SU-DHL-6 (cell line): ENCODE measurements around the gene UVSSA.

Experiments
- EZH2phosphoT487 ChIP-seq: fragments of 200-600 bp; sonication (generic), shearing (Covaris generic); conservative IDR thresholded peaks from 2 replicates; pipeline ENCODE4 v1.6.1; 2018; ENCODE audit warnings: mild to moderate bottlenecking, antibody characterized with exemption, low read length, moderate library complexity, mixed read lengths
- TF ChIP-seq, protein P1 (sequence below): fragments of 200-600 bp; sonication (generic); IDR thresholded peaks from one replicate; pipeline ENCODE4 v1.5.1; 2017; ENCODE audit warnings: antibody characterized with exemption, mild to moderate bottlenecking, low read length, moderate library complexity; ENCODE audit not compliant: insufficient read depth, poor library complexity, severe bottlenecking

DNA sequence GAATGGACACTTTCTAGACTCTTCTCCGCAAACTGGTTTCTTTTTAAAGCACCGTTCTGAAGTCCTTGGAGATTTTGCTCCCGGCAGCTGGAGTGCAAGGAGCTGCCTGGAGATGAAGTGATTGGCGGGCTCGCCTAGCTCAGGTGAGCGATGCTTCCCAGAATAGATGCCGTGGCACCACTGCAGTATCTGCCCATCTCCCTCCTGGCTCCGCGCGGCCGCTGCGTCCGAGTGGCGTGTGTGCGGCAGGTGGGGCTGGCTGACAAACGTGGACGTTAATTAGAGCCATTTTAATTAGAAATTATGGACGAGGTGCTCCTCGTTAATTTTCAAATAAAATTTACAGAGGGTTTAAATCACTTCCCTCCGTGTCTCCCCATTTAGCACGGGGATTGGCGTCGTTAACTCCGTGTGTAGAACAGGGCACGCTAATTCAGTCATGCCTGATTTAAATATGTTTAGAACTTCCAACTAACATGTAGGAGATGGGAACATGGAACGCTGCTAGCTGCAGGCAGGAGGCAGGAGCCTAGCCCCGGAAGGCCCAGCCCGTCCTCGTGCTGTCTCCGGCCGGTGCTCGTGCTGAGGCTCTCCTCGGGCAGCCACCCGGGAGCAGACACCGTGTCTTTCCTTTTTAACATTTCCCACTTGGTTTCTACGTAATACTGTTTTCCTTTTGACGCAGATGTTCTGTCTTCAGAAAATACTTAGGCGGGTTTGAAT, 11.6 kb downstream of the UVSSA start:
- TF ChIP-seq, protein P1, sequence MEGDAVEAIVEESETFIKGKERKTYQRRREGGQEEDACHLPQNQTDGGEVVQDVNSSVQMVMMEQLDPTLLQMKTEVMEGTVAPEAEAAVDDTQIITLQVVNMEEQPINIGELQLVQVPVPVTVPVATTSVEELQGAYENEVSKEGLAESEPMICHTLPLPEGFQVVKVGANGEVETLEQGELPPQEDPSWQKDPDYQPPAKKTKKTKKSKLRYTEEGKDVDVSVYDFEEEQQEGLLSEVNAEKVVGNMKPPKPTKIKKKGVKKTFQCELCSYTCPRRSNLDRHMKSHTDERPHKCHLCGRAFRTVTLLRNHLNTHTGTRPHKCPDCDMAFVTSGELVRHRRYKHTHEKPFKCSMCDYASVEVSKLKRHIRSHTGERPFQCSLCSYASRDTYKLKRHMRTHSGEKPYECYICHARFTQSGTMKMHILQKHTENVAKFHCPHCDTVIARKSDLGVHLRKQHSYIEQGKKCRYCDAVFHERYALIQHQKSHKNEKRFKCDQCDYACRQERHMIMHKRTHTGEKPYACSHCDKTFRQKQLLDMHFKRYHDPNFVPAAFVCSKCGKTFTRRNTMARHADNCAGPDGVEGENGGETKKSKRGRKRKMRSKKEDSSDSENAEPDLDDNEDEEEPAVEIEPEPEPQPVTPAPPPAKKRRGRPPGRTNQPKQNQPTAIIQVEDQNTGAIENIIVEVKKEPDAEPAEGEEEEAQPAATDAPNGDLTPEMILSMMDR, result no peak
- TF ChIP-seq EZH2phosphoT487, result no peak
